Mesenchymal stem cell (in vitro differentiated cells and primary cell): ENCODE measurements around the gene MKS1.

Experiments used
- DNase-seq: peaks from one replicate; pipeline ENCODE4 v3.0.0-alpha.2; 2013
- H2AFZ ChIP-seq: one replicate; pipeline ENCODE4 v1.6.1; 2013; ENCODE audit warnings: low read depth, mild to moderate bottlenecking, control low read depth, inconsistent platforms, low read length, moderate library complexity
- H2AK5ac ChIP-seq: 2 replicates; pipeline ENCODE4 v1.6.1; 2013; ENCODE audit warnings: low read length, moderate library complexity, mild to moderate bottlenecking, inconsistent platforms; ENCODE audit not compliant: severe bottlenecking
- H2BK120ac ChIP-seq: one replicate; pipeline ENCODE4 v1.6.1; 2013; ENCODE audit warnings: low read depth, mild to moderate bottlenecking, inconsistent platforms, low read length, moderate library complexity
- H2BK12ac ChIP-seq, 2 experiments: one replicate each; pipeline ENCODE4 v1.6.1; 2013; ENCODE audit warnings: inconsistent platforms in 2 of 2, low read length in 2 of 2, mild to moderate bottlenecking in 2 of 2, moderate library complexity in 2 of 2, control low read depth in 1 of 2
- H2BK15ac ChIP-seq: one replicate; pipeline ENCODE4 v1.6.1; 2013; ENCODE audit warnings: mild to moderate bottlenecking, low read depth, inconsistent platforms; ENCODE audit not compliant: poor library complexity, severe bottlenecking
- H2BK5ac ChIP-seq: 2 replicates; pipeline ENCODE4 v1.6.1; 2013; ENCODE audit warnings: low read depth, mild to moderate bottlenecking, low read length, control low read depth, inconsistent platforms; ENCODE audit not compliant: poor library complexity, severe bottlenecking
- H3K14ac ChIP-seq, 2 experiments: one replicate each; pipeline ENCODE4 v1.6.1; 2013; ENCODE audit warnings: inconsistent platforms in 2 of 2, low read length in 2 of 2, control low read depth in 1 of 2, mild to moderate bottlenecking in 1 of 2, moderate library complexity in 1 of 2
- H3K18ac ChIP-seq, 2 experiments: one replicate each; pipeline ENCODE4 v1.6.1; 2013; ENCODE audit warnings: inconsistent platforms in 2 of 2, low read length in 2 of 2, control low read depth in 1 of 2, low read depth in 1 of 2, mild to moderate bottlenecking in 1 of 2
- H3K23ac ChIP-seq, 2 experiments: one replicate each; pipeline ENCODE4 v1.6.1; 2013; ENCODE audit warnings: inconsistent platforms in 2 of 2, low read length in 2 of 2, mild to moderate bottlenecking in 2 of 2, moderate library complexity in 2 of 2, control low read depth in 1 of 2
- H3K27ac ChIP-seq: 2 replicates; pipeline ENCODE4 v1.5.1; 2013; ENCODE audit warnings: mild to moderate bottlenecking, moderate library complexity, low read length, control low read depth, inconsistent platforms; ENCODE audit not compliant: poor library complexity, severe bottlenecking
- H3K27me3 ChIP-seq, 2 experiments: 2 replicates each; pipeline versions ENCODE4 v1.6.1 to v1.7.0; 2013; ENCODE audit warnings: low read length in 2 of 2, mild to moderate bottlenecking in 2 of 2, moderate library complexity in 2 of 2, control low read depth in 1 of 2, inconsistent platforms in 1 of 2; ENCODE audit not compliant: control insufficient read depth in 1 of 2, insufficient read depth in 1 of 2
- H3K36me3 ChIP-seq, 2 experiments: 2 replicates each; pipeline versions ENCODE4 v1.6.1 to v1.7.0; 2013; ENCODE audit warnings: low read length in 2 of 2, control low read depth in 1 of 2, inconsistent platforms in 1 of 2, low read depth in 1 of 2, mild to moderate bottlenecking in 1 of 2; ENCODE audit not compliant: insufficient read depth in 2 of 2, control insufficient read depth in 1 of 2
- H3K4ac ChIP-seq, 2 experiments: one replicate each; pipeline ENCODE4 v1.6.1; 2013; ENCODE audit warnings: inconsistent platforms in 2 of 2, low read length in 2 of 2, mild to moderate bottlenecking in 2 of 2, moderate library complexity in 2 of 2, control low read depth in 1 of 2, low read depth in 1 of 2
- H3K4me1 ChIP-seq: 2 replicates; pipeline ENCODE4 v1.6.1; 2013; ENCODE audit warnings: low read depth, low read length, control low read depth; ENCODE audit not compliant: control insufficient read depth, insufficient read depth
- H3K4me2 ChIP-seq: 2 replicates; pipeline ENCODE4 v1.6.1; 2013; ENCODE audit warnings: low read length, mild to moderate bottlenecking, inconsistent platforms; ENCODE audit not compliant: poor library complexity, severe bottlenecking
- H3K4me3 ChIP-seq, 2 experiments: 2 replicates each; pipeline versions ENCODE4 v1.5.1 to v1.7.0; 2013; ENCODE audit warnings: low read length in 2 of 2, mild to moderate bottlenecking in 2 of 2, control low read depth in 1 of 2, low read depth in 1 of 2; ENCODE audit not compliant: insufficient read depth in 1 of 2
- H3K79me1 ChIP-seq: replicated peaks from 2 replicates; pipeline ENCODE4 v1.6.1; 2013; ENCODE audit warnings: mild to moderate bottlenecking, control low read depth, low read length, inconsistent platforms; ENCODE audit not compliant: poor library complexity, severe bottlenecking
- H3K9ac ChIP-seq: 2 replicates; pipeline ENCODE4 v1.7.0; 2013; ENCODE audit warnings: mild to moderate bottlenecking, low read length, moderate library complexity
- H3K9me3 ChIP-seq: 2 replicates; pipeline ENCODE4 v1.7.0; 2013; ENCODE audit warnings: mild to moderate bottlenecking, low read length; ENCODE audit not compliant: control insufficient read depth
- H4K8ac ChIP-seq: one replicate; pipeline ENCODE4 v1.6.1; 2013; ENCODE audit warnings: inconsistent platforms, mild to moderate bottlenecking, low read length, moderate library complexity
- H4K91ac ChIP-seq: one replicate; pipeline ENCODE4 v1.6.1; 2013; ENCODE audit warnings: mild to moderate bottlenecking, low read length, inconsistent platforms
- WGBS: methylation state at CpG from one replicate; pipeline ENCODE4 v1.1.7; 2013; ENCODE audit warnings: mixed read lengths; 5-methylcytosine and 5-hydroxymethylcytosine counted together

The MKS1 gene

DNA sequence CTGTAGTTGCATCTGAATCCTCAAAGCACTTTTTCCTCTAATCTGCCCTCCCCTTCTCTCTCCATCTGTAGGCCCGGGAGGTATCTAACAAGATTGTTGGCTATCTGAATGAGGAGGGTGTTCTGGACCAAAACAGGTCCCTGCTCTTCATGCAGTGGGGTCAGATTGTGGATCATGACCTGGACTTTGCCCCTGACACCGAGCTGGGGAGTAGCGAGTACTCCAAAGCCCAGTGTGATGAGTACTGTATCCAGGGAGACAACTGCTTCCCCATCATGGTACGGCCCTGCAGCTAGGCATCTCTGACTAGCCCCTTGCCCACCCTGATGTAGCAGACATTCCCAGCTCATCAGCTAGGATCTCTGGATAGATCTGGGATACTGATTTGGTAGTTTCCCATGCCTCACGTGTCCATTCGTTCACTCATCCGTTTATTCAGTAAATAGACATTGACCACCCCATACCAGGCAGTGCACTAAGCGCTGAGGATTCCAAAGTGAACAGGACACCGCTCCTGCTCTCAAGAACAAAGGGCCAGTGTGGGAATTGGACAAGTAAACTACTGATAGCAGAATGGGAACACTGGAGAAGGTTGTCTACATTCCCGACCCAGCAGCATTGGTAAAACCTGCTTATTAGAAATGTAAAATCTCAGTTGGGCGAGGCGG is 31.4 kb upstream of the MKS1 start:
- 90% methylated on average over 12 of the region's 12 CpGs for WGBS
- H3K4me2 ChIP-seq: no peak overlapping the region
- DNase-seq: no peak

DNA sequence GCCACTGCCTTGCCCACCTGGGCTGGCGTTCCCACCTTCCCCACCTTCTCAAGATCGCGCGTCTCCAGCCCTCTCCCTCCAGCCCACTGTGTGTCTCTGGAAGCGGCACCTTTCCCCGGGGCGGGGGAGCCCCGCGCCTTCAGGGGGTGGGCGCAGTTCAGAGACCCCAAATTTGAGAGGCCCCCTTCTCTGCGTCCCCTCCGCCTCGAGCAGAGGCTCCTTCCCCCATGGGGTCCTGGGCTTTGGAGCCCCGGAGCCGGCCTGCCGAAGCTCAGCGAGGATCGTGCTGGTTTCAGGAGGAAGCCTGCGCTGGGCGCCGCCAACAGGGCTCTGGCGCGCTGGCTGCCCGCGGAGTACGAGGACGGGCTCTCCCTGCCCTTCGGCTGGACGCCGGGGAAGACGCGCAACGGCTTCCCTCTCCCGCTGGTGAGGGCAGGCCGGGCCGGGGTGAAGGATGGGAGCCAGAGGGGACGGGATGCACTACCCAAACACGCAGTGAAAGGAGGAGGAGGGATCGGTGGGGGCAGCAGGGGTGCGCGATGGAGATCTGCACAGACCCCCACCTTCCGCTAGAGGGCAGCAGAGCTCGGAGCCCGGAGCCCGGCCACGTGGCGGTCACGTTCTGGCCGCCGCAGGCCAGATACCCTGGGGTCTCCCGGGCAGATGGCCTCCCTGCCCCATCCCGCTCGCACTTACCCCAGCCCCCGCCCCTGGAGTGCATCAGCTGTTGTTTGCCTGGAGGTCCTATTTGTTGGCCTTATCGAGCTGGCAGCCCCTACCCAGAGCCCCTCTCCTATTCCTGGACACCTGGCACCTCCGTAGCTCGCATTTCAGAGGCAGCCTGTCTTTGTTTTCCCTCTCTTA is 30.4 kb upstream of the MKS1 start:
- DNase-seq: peak; percentile 45
- H3K14ac ChIP-seq: peak overlapping the region in 1 of 2 experiments; percentile 46
- H3K23ac ChIP-seq: no peak overlapping the region
- H3K36me3 ChIP-seq: no peaks in the 10 kb centered on the region
- no peak overlapping the region for H3K27ac ChIP-seq
- peak overlapping the region; percentile 51 to 76 for H3K4me3 ChIP-seq
- no peak overlapping the region for H2AK5ac ChIP-seq
- peak overlapping the region; percentile 98 for H2AFZ ChIP-seq
- H2BK5ac ChIP-seq: no peak overlapping the region
- H2BK15ac ChIP-seq: no peak overlapping the region
- H3K4me2 ChIP-seq: peak overlapping the region; percentile 89
- H3K9me3 ChIP-seq: no peaks in the 10 kb centered on the region
- no peak overlapping the region for H4K8ac ChIP-seq
- 9% methylated on average over 57 of the region's 57 CpGs for WGBS
- no peak overlapping the region for H2BK120ac ChIP-seq
- H3K9ac ChIP-seq: peak overlapping the region; percentile 74
- no peaks in the 10 kb centered on the region for H3K79me1 ChIP-seq
- peaks cover 69 to 88% of the 10 kb centered on the region in 2 experiments for H3K27me3 ChIP-seq
- H3K4me1 ChIP-seq: peaks cover 10% of the 10 kb centered on the region
- H3K18ac ChIP-seq: peak overlapping the region in 1 of 2 experiments; percentile 69
- peak overlapping the region in 1 of 2 experiments; percentile 4 for H3K4ac ChIP-seq
- peak overlapping the region in 1 of 2 experiments; percentile 84 for H2BK12ac ChIP-seq
- H4K91ac ChIP-seq: no peak overlapping the region

More for the DNA sequence above, 31.4 kb upstream of the MKS1 start:
- no peak overlapping the region for H3K4ac ChIP-seq
- no peak overlapping the region for H2BK15ac ChIP-seq
- H3K36me3 ChIP-seq: no peaks in the 10 kb centered on the region
- no peak overlapping the region for H3K23ac ChIP-seq
- no peak overlapping the region for H2BK12ac ChIP-seq
- H3K79me1 ChIP-seq: no peaks in the 10 kb centered on the region
- H2AK5ac ChIP-seq: no peak overlapping the region
- peaks cover 69 to 86% of the 10 kb centered on the region in 2 experiments for H3K27me3 ChIP-seq
- peaks cover 10% of the 10 kb centered on the region for H3K4me1 ChIP-seq
- H2BK5ac ChIP-seq: no peak overlapping the region
- no peaks in the 10 kb centered on the region for H3K9me3 ChIP-seq
- H3K4me3 ChIP-seq: no peak overlapping the region
- no peak overlapping the region for H2BK120ac ChIP-seq
- H3K14ac ChIP-seq: no peak overlapping the region
- H4K8ac ChIP-seq: no peak overlapping the region
- H3K27ac ChIP-seq: no peak overlapping the region
- no peak overlapping the region for H3K9ac ChIP-seq
- no peak overlapping the region for H4K91ac ChIP-seq
- no peak overlapping the region for H3K18ac ChIP-seq
- no peak overlapping the region for H2AFZ ChIP-seq

DNA sequence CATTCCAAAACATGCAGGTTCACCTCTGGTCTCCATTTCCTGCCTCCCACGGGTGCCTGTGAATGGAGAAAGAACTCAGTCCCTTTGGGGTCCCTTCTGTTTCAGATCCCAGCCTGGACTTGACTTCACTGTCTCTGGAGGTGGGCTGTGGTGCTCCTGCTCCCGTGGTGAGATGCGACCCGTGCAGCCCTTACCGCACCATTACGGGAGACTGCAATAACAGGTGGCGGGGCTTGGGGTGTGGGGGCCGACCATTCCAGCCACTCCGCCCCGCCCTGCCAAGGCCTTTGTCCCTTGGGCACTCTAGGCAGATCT is 29.9 kb upstream of the MKS1 start:
- H3K27ac ChIP-seq: no peak overlapping the region
- H2BK120ac ChIP-seq: no peak overlapping the region
- no peak overlapping the region for H3K23ac ChIP-seq
- H3K4me1 ChIP-seq: peaks cover 10% of the 10 kb centered on the region
- DNase-seq: no peak
- H2AK5ac ChIP-seq: no peak overlapping the region
- H3K4ac ChIP-seq: no peak overlapping the region
- no peaks in the 10 kb centered on the region for H3K79me1 ChIP-seq
- H3K4me2 ChIP-seq: no peak overlapping the region
- no peak overlapping the region for H2BK15ac ChIP-seq
- H3K36me3 ChIP-seq: no peaks in the 10 kb centered on the region
- H2BK5ac ChIP-seq: no peak overlapping the region
- no peak overlapping the region for H3K18ac ChIP-seq
- WGBS: 28% methylated on average over 10 of the region's 10 CpGs
- no peak overlapping the region for H4K8ac ChIP-seq
- H2AFZ ChIP-seq: no peak overlapping the region
- H3K4me3 ChIP-seq: peak overlapping the region in 1 of 2 experiments; percentile 76
- no peak overlapping the region for H3K14ac ChIP-seq
- no peak overlapping the region for H3K9ac ChIP-seq
- H4K91ac ChIP-seq: no peak overlapping the region
- no peaks in the 10 kb centered on the region for H3K9me3 ChIP-seq
- peak overlapping the region in 1 of 2 experiments; percentile 21 for H2BK12ac ChIP-seq
- peaks cover 69 to 89% of the 10 kb centered on the region in 2 experiments for H3K27me3 ChIP-seq
